ENCODE data around the gene PCNX3. TPM values are rescaled to one million over a fixed set of nuclear protein-coding genes. Genes with fewer than 3 reads are reported as not detected.

The PCNX3 gene
- total RNA-seq, 1 experiment from 2014 or later, result 50.4 TPM

- H3K4me1 ChIP-seq (ENCODE audit: control insufficient read depth in 1 of 2, insufficient read depth in 2 of 2, low read length in 2 of 2), result peaks cover 26 to 34% of the 10 kb centered on the region in 2 experiments
- TF ChIP-seq FOSL1 (IDR thresholded peaks at IDR 0.05; ENCODE audit: low read depth) (no peak), CTCF (IDR thresholded peaks at IDR 0.05 in 2 of 3, conservative IDR thresholded peaks at IDR 0.05 in 1 of 3; ENCODE audit: borderline replicate concordance in 1 of 3, insufficient read depth in 1 of 3, low read depth in 2 of 3, low read length in 2 of 3) (no peak), POLR2A (IDR thresholded peaks at IDR 0.05; ENCODE audit: borderline replicate concordance, extremely low read depth, insufficient read depth, insufficient read length) (no peak), ZFX (IDR thresholded peaks at IDR 0.05) (no peak), YY1 (IDR thresholded peaks at IDR 0.05; ENCODE audit: extremely low read depth, insufficient replicate concordance, low read depth, low read length) (no peak), SIN3A (IDR thresholded peaks at IDR 0.05; ENCODE audit: low read depth) (no peak), CEBPB (IDR thresholded peaks at IDR 0.05; ENCODE audit: low read depth) (no peak), JUND (IDR thresholded peaks at IDR 0.05) (no peak), REST (IDR thresholded peaks at IDR 0.05; ENCODE audit: low read depth) (no peak), EGR1 (IDR thresholded peaks at IDR 0.05; ENCODE audit: low read depth) (no peak), SRF (IDR thresholded peaks at IDR 0.05; ENCODE audit: low read depth) (no peak), POLR2AphosphoS5 (IDR thresholded peaks at IDR 0.05; ENCODE audit: low read depth, low read length) (no peak), SP1 (IDR thresholded peaks at IDR 0.05; ENCODE audit: low read depth) (no peak), TCF7L2 (IDR thresholded peaks at IDR 0.05; ENCODE audit: borderline replicate concordance, extremely low read depth, insufficient read depth, insufficient read length) (no peak)
- RAD21 ChIA-PET (ENCODE audit: low non-redundant PET in 1 of 2, low total read pairs in 2 of 2, uncharacterized antibody in 2 of 2, unreplicated experiment in 2 of 2), result no interaction called here
- no peak overlapping the region for H2AFZ ChIP-seq (ENCODE audit: low read depth, low read length, poor library complexity, severe bottlenecking)
- H3K4me2 ChIP-seq (ENCODE audit: low read length), result no peak overlapping the region
- no peak for DNase-seq (ENCODE audit: low read depth, low spot score)
- CTCF ChIA-PET, result no interaction called here
- intact Hi-C loops (cut with micrococcal nuclease), result no loop called here
- H3K27me3 ChIP-seq (ENCODE audit: insufficient read depth, low read length), result no peaks in the 10 kb centered on the region
- no peak overlapping the region for H3K4me3 ChIP-seq (replicated peaks in 1 of 2; ENCODE audit: low read depth in 1 of 2, low read length in 2 of 2)
- no peaks in the 10 kb centered on the region for H3K9me3 ChIP-seq (ENCODE audit: control insufficient read depth in 1 of 2, insufficient read depth in 1 of 2, low read depth in 1 of 2, low read length in 2 of 2)
- peaks cover 34% of the 10 kb centered on the region; the same call in 1 of the 2 replicates for H3K79me2 ChIP-seq (ENCODE audit: insufficient read depth, low read length)
- no peak overlapping the region for H3K27ac ChIP-seq (ENCODE audit: low read depth, low read length)
- no peak for ATAC-seq
- no peaks in the 10 kb centered on the region for H4K20me1 ChIP-seq (ENCODE audit: insufficient read depth)
- H3K36me3 ChIP-seq (ENCODE audit: control insufficient read depth in 1 of 2, insufficient read depth in 2 of 2, low read length in 2 of 2), result peaks cover 41 to 52% of the 10 kb centered on the region in 2 experiments
- H3K9me2 ChIP-seq (ENCODE audit: insufficient read depth), result no peaks in the 10 kb centered on the region
- POLR2A ChIA-PET, result no interaction called here
- no TSS peak for BruUV-seq (replicated peaks)
- H3K9ac ChIP-seq (ENCODE audit: low read length), result no peak overlapping the region
Measured at GRCh38 chr11:65655570-65656332, 40.2 kb downstream of the PCNX3 start.

Measured in HCT116 (cell line).